ENCODE data around the gene PDSS2.
"Not testable (repeated sequence)": the region's sequence is repeated elsewhere in the genome, so short reads cannot be mapped to it uniquely, and the experiment has no call there.

PDSS2 gene

GRCh38 chr6:107152638-107153430 lies 306.5 kb downstream of the PDSS2 start:
- DNase-seq (ENCODE audit: low read depth in 2 of 2): no peak
- H3K4me3 ChIP-seq (replicated peaks in 1 of 2; ENCODE audit: low read depth in 2 of 2, low read length in 2 of 2): no peak overlapping the region
- no peak for TF ChIP-seq CTCF (IDR thresholded peaks at IDR 0.05; ENCODE audit: low read depth, low read length)

GRCh38 chr6:107144666-107145065 lies 314.7 kb downstream of the PDSS2 start:
- H3K4me3 ChIP-seq (replicated peaks in 1 of 2; ENCODE audit: low read depth in 2 of 2, low read length in 2 of 2): no peak overlapping the region
- no peak for DNase-seq (ENCODE audit: low read depth in 2 of 2)
- TF ChIP-seq CTCF (IDR thresholded peaks at IDR 0.05; ENCODE audit: low read depth, low read length): no peak

GRCh38 chr6:107144014-107144413 lies 315.4 kb downstream of the PDSS2 start:
- DNase-seq (ENCODE audit: low read depth in 2 of 2): peak in 1 of 2 donors; percentile 17
- no peak overlapping the region for H3K4me3 ChIP-seq (replicated peaks in 1 of 2; ENCODE audit: low read depth in 2 of 2, low read length in 2 of 2)
- TF ChIP-seq CTCF (IDR thresholded peaks at IDR 0.05; ENCODE audit: low read depth, low read length): no peak

GRCh38 chr6:107140581-107140980 lies 318.8 kb downstream of the PDSS2 start:
- H3K4me3 ChIP-seq (replicated peaks in 1 of 2; ENCODE audit: low read depth in 2 of 2, low read length in 2 of 2): no peak overlapping the region
- no peak for TF ChIP-seq CTCF (IDR thresholded peaks at IDR 0.05; ENCODE audit: low read depth, low read length)

GRCh38 chr6:107136324-107136723 lies 323.0 kb downstream of the PDSS2 start:
- H3K4me3 ChIP-seq (replicated peaks in 1 of 2; ENCODE audit: low read depth in 2 of 2, low read length in 2 of 2); DNase-seq (ENCODE audit: low read depth in 2 of 2): not testable (repeated sequence)

More at GRCh38 chr6:107140581-107140980, 318.8 kb downstream of the PDSS2 start:
- no peak for DNase-seq (ENCODE audit: low read depth in 2 of 2)

- DNase-seq (ENCODE audit: low read depth in 2 of 2); H3K4me3 ChIP-seq (replicated peaks in 1 of 2; ENCODE audit: low read depth in 2 of 2, low read length in 2 of 2): not testable (repeated sequence)
These were observed 324.2 kb downstream of the PDSS2 start for GRCh38 chr6:107135048-107135680.

GRCh38 chr6:107132330-107132954 lies 326.9 kb downstream of the PDSS2 start:
- no peak overlapping the region for H3K4me3 ChIP-seq (replicated peaks in 1 of 2; ENCODE audit: low read depth in 2 of 2, low read length in 2 of 2)
- peak; percentile 56 for DNase-seq (ENCODE audit: low read depth in 2 of 2)
- peak; percentile 38 for TF ChIP-seq CTCF (IDR thresholded peaks at IDR 0.05; ENCODE audit: low read depth, low read length)
